LNCAP (cell line): ENCODE data around the gene SLC39A9.

Experiments used
- TF ChIP-seq, protein P1 (sequence below): fragments of 450-650 bp; IDR thresholded peaks from 2 replicates; pipeline ENCODE4 v1.5.1; 2017; ENCODE audit warnings: mild to moderate bottlenecking

Gene SLC39A9

DNA sequence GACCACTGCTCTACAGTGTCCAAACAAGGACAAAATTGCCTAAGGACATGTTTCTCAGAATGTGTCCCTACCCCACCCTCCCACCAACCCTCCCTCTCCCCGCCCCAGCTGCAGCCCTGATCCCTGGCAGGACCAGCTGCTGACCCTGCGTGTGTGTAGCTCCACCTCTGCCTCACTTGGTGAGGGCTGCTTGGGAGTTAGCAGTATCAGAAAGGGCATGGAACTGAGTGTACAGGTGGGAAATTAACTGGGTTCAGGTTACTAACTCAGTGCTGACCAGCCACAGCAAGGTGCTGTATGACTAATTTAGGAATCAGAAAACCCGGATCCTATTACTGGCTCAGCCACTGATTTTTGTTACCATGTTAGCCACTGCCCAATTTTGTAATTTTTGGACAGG is 74.8 kb downstream of the SLC39A9 start:
- TF ChIP-seq, protein P1, sequence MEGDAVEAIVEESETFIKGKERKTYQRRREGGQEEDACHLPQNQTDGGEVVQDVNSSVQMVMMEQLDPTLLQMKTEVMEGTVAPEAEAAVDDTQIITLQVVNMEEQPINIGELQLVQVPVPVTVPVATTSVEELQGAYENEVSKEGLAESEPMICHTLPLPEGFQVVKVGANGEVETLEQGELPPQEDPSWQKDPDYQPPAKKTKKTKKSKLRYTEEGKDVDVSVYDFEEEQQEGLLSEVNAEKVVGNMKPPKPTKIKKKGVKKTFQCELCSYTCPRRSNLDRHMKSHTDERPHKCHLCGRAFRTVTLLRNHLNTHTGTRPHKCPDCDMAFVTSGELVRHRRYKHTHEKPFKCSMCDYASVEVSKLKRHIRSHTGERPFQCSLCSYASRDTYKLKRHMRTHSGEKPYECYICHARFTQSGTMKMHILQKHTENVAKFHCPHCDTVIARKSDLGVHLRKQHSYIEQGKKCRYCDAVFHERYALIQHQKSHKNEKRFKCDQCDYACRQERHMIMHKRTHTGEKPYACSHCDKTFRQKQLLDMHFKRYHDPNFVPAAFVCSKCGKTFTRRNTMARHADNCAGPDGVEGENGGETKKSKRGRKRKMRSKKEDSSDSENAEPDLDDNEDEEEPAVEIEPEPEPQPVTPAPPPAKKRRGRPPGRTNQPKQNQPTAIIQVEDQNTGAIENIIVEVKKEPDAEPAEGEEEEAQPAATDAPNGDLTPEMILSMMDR: no peak

DNA sequence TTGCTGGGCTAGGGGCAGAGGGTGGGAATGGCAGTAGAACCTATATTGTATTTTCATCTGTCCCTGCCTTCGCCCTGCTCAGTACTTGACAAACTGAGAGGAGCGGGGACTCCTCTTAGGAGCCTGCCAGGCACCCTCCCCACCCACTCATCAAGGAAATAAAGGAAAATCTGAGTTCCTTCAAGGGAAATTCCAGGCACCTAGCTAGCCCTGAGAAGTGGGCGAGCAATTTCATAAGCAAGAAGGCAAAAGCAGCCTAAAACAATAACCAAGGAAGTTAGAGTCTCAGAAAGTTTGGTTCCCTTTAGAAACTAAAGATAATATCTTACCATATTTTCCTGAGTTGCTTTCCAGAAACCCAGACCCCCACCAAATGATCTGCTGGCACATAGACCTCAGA is 75.5 kb downstream of the SLC39A9 start:
- TF ChIP-seq, protein P1: no peak

DNA sequence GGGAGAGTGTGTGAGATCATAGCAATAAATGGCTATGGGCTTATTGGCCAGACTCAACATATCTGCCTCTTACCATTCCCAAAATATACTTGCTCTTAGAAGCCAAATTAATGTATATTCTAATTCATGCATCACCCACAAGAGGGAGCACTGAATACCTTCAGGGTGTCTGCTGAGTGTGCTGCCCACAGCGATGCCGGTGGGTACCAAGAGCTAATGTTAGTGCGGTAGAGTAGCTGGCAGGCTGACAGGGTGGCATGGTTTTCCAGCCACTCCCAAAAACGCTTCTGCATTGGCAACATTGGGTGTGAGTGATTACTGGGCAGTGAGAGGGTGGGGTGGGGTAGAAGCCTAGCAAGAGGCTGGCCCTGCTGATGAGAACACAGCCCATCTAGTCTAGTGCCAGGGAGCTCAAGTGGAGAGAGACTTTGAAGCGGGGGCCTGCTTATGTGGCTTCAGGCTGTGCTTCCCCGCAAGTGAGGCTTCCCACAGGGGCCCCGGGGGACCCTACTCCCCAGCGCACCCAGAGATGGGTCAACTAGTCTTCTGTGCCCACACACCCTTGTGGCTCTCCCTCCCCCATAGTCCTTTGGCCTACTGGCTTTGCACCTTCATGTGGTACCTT is 76.8 kb downstream of the SLC39A9 start:
- TF ChIP-seq, protein P1: peak; percentile 57; the same call in 1 of the 2 replicates

DNA sequence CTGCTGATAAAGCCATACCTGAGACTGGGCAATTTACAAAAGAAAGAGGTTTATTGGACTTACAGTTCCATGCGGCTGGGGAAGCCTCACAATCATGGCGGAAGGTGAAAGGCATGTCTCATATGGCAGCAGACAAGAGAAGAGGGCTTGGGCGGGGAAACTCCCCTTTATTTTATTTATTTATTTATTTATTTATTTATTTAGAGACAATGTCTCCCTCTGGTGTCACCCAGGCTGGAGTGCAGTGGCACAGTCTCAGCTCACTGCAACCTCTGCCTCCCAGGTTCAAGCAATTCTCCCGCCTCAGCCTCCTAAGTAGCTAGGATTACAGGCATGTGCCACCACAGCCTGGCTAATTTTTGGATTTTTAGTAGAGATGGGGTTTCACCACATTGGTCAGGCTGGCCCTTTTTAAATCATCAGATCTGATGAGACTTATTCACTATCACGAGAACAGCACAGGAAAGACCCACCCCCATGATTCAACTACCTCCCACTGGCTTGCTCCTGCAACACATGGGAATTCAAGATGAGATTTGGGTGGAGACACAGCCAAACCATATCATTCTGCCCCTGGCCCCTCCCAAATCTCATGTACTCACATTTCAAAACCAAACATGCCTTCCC is 78.4 kb downstream of the SLC39A9 start:
- TF ChIP-seq, protein P1: peak; percentile 56

DNA sequence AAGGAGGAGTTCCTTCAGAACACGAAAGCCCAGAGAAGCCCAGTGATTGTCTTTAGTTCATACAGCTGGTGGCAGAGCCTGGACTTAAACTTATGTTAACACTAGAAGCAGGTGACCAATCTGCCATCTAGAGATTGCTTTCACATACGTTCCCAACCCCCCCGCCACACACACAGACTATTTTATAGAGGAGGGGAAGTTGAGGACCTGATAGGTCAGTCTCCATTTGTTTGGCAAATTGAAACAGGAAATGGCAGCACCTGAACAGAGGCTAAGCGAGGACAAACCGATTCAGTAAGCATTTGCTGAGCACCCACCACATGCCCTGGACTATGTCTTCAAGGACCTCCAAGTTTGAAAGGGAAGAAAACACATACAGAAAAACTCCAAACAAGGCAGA is 81.2 kb downstream of the SLC39A9 start:
- TF ChIP-seq, protein P1: no peak

DNA sequence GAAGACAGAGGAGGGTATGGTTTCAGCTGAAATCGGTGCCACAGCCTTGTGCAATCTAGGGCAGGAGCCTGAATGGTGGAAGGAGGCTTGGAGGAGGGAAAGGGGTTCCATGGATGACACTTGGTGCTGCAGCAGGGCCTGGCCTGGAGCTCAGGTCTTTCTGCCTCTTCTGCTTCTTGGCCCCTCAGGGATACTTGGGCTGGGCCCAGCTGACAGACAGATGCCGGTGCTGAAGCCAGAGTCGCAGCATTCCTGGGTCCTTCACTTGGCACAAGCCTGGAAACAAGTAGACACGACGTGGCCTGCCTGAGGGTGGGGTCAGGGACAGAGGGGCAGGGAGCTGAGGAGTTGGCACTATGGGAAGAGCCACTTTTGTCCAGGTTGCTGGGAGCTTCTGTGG is 81.6 kb downstream of the SLC39A9 start:
- TF ChIP-seq, protein P1: no peak

DNA sequence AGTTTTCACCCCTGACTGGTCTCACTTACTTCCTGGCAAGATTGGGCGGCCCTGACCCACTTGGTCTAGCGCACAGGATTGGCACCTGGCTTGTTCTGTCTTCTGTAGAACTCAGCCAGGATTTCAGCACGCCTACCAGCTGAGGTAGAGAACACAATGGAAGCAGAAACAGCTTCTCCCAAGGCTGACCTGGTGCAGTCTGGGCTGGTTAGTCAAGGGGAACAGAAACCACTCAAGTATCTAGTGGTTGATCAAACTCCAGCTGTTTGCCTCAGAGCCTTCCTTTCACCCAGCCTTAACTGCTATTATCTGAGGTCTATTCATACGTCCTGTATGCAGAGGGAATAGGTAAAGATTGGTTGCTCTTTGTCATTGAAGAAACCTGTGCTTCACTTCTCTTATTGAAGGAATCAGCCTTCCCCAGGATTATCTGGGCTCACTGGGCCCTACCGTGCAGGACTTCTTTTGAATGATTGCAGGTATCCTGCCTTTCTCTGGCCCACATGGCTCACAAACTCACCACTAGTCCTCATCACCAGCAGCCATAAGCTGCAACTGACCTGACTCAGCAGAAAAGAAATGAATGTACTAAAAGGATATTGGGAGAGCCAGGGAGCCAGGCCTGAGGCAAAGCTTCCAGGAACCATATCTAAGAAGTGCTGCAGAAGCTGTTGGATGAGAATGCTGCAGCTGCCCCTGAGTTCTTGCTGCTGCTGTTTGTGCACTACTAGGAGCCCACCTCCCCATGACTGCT is 83.5 kb downstream of the SLC39A9 start:
- TF ChIP-seq, protein P1: no peak
